Parathyroid adenoma (tissue), 2 donors: ENCODE data around the gene LRRC27.

ENCODE experiments used
- H2AFZ ChIP-seq: fragments of 300-600 bp; sonication (generic); one replicate; pipeline ENCODE4 v1.7.0; 2017; ENCODE audit warnings: antibody characterized with exemption, mild to moderate bottlenecking
- H3K27ac ChIP-seq: fragments of 300-600 bp; sonication (generic); one replicate; pipeline ENCODE4 v1.7.0; 2017
- H3K27me3 ChIP-seq: fragments of 300-600 bp; sonication (generic); one replicate; pipeline ENCODE4 v1.7.0; 2017; ENCODE audit warnings: low read length; ENCODE audit not compliant: control insufficient read depth, insufficient read depth
- H3K36me3 ChIP-seq: fragments of 300-600 bp; sonication (generic); one replicate; pipeline ENCODE4 v1.7.0; 2017; ENCODE audit warnings: low read length; ENCODE audit not compliant: control insufficient read depth, insufficient read depth
- H3K4me1 ChIP-seq: fragments of 300-600 bp; sonication (generic); one replicate; pipeline ENCODE4 v1.7.0; 2017; ENCODE audit warnings: control low read depth
- H3K4me2 ChIP-seq: fragments of 300-600 bp; sonication (generic); one replicate; pipeline ENCODE4 v1.7.0; 2017; ENCODE audit warnings: low read length
- H3K4me3 ChIP-seq: fragments of 300-600 bp; sonication (generic); one replicate; pipeline ENCODE4 v1.7.0; 2017; ENCODE audit warnings: low read depth, low read length
- H3K79me2 ChIP-seq: fragments of 300-600 bp; sonication (generic); one replicate; pipeline ENCODE4 v1.7.0; 2017; ENCODE audit warnings: control low read depth
- H3K9ac ChIP-seq: fragments of 300-600 bp; sonication (generic); one replicate; pipeline ENCODE4 v1.7.0; 2017; ENCODE audit warnings: mild to moderate bottlenecking
- H3K9me3 ChIP-seq: fragments of 300-600 bp; sonication (generic); one replicate; pipeline ENCODE4 v1.7.0; 2017; ENCODE audit warnings: low read length; ENCODE audit not compliant: control insufficient read depth
- CTCF ChIP-seq: fragments of 300-600 bp; sonication (generic); IDR thresholded peaks from one replicate; pipeline ENCODE4 v1.7.0; 2017; ENCODE audit warnings: antibody characterized with exemption, mild to moderate bottlenecking
- donor health status: primary hyperparathyroidism.

The LRRC27 gene

GRCh38 chr10:132420981-132421846, 89.2 kb downstream of the LRRC27 start:
- Histone ChIP-seq H3K27ac (peak overlapping the region; percentile 99), H3K9me3 (no peaks in the 10 kb centered on the region), H3K4me1 (peaks cover 49% of the 10 kb centered on the region), H2AFZ (peak overlapping the region; percentile 71), H3K27me3 (no peaks in the 10 kb centered on the region), H3K36me3 (no peaks in the 10 kb centered on the region), H3K4me3 (peak overlapping the region; percentile 31), H3K4me2 (peak overlapping the region; percentile 49), H3K9ac (peak overlapping the region; percentile 85), H3K79me2 (peaks cover 38% of the 10 kb centered on the region)
- no peak for TF ChIP-seq CTCF

GRCh38 chr10:132421847-132422751, 90.1 kb downstream of the LRRC27 start:
- H3K4me1 ChIP-seq, result peaks cover 49% of the 10 kb centered on the region
- H3K36me3 ChIP-seq, result no peaks in the 10 kb centered on the region
- no peaks in the 10 kb centered on the region for H3K9me3 ChIP-seq
- H3K4me3 ChIP-seq, result peak overlapping the region; percentile 31
- H3K27ac ChIP-seq, result peak overlapping the region; percentile 99
- peaks cover 29% of the 10 kb centered on the region for H3K79me2 ChIP-seq
- no peak for TF ChIP-seq CTCF
- peak overlapping the region; percentile 49 for H3K4me2 ChIP-seq
- H2AFZ ChIP-seq, result peak overlapping the region; percentile 71
- peak overlapping the region; percentile 85 for H3K9ac ChIP-seq
- H3K27me3 ChIP-seq, result no peaks in the 10 kb centered on the region

- no peak overlapping the region for H3K9ac ChIP-seq
- TF ChIP-seq CTCF, result no peak
- no peak overlapping the region for H3K4me3 ChIP-seq
- H2AFZ ChIP-seq, result peak overlapping the region; percentile 71
- no peak overlapping the region for H3K4me2 ChIP-seq
- peaks cover 25% of the 10 kb centered on the region for H3K79me2 ChIP-seq
- H3K36me3 ChIP-seq, result no peaks in the 10 kb centered on the region
- no peaks in the 10 kb centered on the region for H3K9me3 ChIP-seq
- H3K27ac ChIP-seq, result peak overlapping the region; percentile 99
- H3K4me1 ChIP-seq, result peaks cover 48% of the 10 kb centered on the region
- H3K27me3 ChIP-seq, result no peaks in the 10 kb centered on the region
Measured at GRCh38 chr10:132422903-132423825, 91.2 kb downstream of the LRRC27 start.

GRCh38 chr10:132423966-132424861, 92.2 kb downstream of the LRRC27 start:
- Histone ChIP-seq H3K4me1 (peaks cover 39% of the 10 kb centered on the region), H3K4me3 (no peak overlapping the region), H3K9ac (no peak overlapping the region), H3K36me3 (no peaks in the 10 kb centered on the region), H3K27me3 (no peaks in the 10 kb centered on the region), H3K79me2 (peaks cover 16% of the 10 kb centered on the region), H3K4me2 (no peak overlapping the region), H3K27ac (no peak overlapping the region), H2AFZ (no peak overlapping the region), H3K9me3 (no peaks in the 10 kb centered on the region)
- TF ChIP-seq CTCF, result no peak
